NK-92 treated with Interleukin-12 subunit alpha and Interleukin-12 subunit beta, amount 100 ng/mL, for 24 hours (cell line): ENCODE measurements around the gene GALNS.
"Not testable (repeated sequence)": the region's sequence is repeated elsewhere in the genome, so short reads cannot be mapped to it uniquely, and the experiment has no call there.

ENCODE experiments used
- DNase-seq: peaks from one replicate; lab custom pipeline; 2025; lab: John Stamatoyannopoulos, UW

The GALNS gene

DNA sequence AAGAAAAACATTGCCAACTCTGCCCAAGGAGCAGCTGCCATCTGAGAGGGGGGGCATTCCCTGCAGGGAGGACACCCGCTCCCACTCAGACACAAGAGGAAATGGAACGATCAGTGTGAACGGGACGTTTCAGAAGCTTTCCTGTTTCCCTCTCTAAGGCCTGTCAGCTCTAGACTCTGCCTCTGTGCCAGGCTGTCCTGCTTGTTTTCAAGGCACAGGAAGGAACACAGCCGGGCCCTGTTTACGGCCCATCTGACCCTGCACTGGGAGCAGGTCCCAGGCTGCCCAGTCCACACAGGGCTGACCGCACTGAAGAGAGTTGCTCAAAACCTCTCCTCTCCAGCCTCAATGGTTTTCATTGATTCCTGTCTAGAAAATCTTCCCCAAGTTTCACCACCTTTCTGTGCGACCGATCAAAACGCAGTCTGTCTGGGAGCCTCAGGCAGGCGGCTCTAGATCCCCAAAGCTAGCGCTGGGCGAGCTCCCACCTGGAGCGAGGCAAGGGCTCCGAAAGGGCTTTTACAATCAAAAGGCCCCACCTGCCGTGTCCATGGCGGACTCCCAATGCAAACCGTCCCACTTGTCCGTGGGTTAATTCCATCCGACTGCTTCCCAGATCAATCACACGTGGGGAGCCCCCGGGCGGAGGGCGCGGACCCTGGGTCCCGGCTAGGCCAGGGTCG is 73.2 kb downstream of the GALNS start:
- no peak for DNase-seq

GRCh38 chr16:88782454-88783390 is 74.0 kb downstream of the GALNS start:
- DNase-seq = no peak

- DNase-seq = no peak
Observed at GRCh38 chr16:88781140-88782077, 75.3 kb downstream of the GALNS start.

- DNase-seq = no peak
Observed at GRCh38 chr16:88780142-88781062, 76.3 kb downstream of the GALNS start.

GRCh38 chr16:88779406-88780141 is 77.2 kb downstream of the GALNS start:
- no peak for DNase-seq

GRCh38 chr16:88778541-88779065 is 78.1 kb downstream of the GALNS start:
- DNase-seq = no peak

DNA sequence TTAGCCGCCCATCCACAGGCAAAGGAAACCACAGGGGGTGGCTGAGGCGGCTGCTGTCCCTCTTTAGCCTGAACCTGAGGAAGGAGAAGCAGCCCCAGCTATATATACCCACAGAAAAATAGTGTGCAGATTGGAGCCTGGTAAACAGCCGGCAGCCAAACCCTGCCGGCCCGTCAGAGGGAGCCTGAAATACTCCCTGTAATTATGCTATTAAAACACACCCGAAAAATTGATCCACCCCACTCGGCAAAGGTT is 78.5 kb downstream of the GALNS start:
- no peak for DNase-seq

- no peak for DNase-seq
Observed at GRCh38 chr16:88777471-88778270, 79.1 kb downstream of the GALNS start.

- DNase-seq = no peak
Observed at GRCh38 chr16:88775825-88776224, 80.9 kb downstream of the GALNS start.

GRCh38 chr16:88774544-88775393 is 82.0 kb downstream of the GALNS start:
- DNase-seq = no peak

GRCh38 chr16:88773812-88774291 is 82.9 kb downstream of the GALNS start:
- DNase-seq = no peak

DNA sequence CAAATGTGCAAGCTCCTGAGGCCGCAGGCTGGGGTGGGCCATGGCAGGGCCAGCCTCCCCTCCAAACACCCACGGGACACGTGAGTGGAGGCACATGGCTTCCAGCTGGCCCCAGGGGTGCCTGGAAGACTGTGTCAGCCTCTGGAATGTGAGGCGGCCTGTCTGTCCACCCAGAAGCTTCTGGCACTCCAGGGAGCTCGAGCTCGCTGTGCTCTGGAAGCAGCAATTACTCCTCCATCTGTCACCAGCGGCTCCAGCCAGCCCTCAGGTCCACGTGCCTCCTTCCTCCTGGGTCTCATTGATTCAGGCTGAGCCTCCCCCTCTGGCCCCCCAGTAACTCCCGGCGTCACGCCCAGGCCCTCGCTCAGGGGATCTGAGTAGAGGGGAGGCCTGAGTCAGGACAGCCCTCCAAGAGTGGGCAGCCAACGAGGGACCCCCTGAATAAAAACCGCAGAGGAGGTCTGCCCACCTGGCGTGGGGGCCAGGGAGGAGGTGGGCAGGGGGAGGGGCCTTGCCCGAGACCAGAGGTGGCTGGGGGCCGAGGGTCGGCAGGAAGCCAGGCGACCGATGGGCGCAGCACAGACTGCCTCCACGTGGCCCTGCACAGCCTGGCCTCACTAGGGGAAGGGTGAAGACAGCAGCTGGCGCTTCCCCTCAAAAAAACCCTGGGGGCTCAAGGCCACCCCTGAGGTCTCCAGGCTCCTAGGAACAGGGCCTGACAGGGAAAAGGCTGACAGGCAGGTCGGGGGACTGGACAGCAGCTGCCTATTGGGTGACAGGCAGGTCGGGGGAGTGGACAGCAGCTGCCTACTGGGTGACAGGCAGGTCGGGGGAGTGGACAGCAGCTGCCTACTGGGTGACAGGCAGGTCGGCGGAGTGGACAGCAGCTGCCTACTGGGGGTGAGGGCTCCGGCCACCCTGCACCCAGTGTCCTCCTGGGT is 83.6 kb downstream of the GALNS start:
- no peak for DNase-seq

DNA sequence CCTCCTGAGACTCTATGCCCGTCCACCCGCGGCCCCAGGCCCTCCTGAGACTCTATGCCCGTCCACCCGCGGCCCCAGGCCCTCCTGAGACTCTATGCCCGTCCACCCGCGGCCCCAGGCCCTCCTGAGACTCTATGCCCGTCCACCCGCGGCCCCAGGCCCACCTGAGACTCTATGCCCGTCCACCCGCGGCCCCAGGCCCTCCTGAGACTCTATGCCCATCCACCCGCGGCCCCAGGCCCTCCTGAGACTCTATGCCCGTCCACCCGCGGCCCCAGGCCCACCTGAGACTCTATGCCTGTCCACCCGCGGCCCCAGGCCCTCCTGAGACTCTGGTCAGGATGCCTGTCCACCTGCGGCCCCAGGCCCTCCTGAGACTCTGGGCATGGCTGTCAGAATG is 85.0 kb downstream of the GALNS start:
- DNase-seq = not testable (repeated sequence)

DNA sequence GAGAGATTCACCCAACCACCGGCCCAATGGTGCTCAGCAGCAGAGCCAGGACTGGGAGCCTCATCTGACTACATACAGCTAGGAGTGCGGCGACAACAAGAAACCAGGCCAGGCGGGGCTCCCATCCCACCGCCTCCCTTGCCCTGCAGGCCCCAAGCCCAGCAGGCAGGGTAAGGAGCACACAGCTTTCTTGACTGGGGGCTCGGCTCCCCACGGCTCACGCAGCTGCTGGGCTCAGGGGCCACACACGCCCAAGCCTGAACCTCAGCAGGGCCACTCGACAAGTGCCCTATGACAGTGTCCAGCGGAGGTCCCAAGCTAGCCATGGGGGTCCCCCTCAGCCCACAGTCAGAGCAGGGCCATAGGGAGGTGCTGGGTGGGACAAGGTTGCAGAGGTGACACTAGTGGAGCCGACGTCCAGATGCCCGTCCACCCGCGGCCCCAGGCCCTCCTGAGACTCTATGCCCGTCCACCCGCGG is 85.4 kb downstream of the GALNS start:
- DNase-seq = no peak

GRCh38 chr16:88770461-88771293 is 86.1 kb downstream of the GALNS start:
- DNase-seq = no peak
